Measurements from ENCODE around the gene TAS2R5.
A peak's percentile ranks its signal among the peaks of the same experiment; 100 is the strongest.
"Not testable (repeated sequence)": the region's sequence is repeated elsewhere in the genome, so short reads cannot be mapped to it uniquely, and the experiment has no call there.

Gene TAS2R5

GRCh38 chr7:141789917-141790316, at the start of gene TAS2R5:
Gene TAS2R5 (plus strand): TSS chr7:141790217. CDS start chr7:141790362, 145 bp downstream.
- no peak for DNase-seq

GRCh38 chr7:141742229-141742628, 47.8 kb upstream of the TAS2R5 start:
- no peak for DNase-seq

- no peak for DNase-seq
Measured at GRCh38 chr7:141744131-141744530, 45.9 kb upstream of the TAS2R5 start.

GRCh38 chr7:141748396-141748795, 41.6 kb upstream of the TAS2R5 start:
- no peak for DNase-seq

GRCh38 chr7:141751904-141752303, 38.1 kb upstream of the TAS2R5 start:
- not testable (repeated sequence) for DNase-seq

GRCh38 chr7:141752634-141753033, 37.4 kb upstream of the TAS2R5 start:
- DNase-seq = peak; percentile 10

GRCh38 chr7:141754939-141755338, 35.1 kb upstream of the TAS2R5 start:
- peak; percentile 56 for DNase-seq

GRCh38 chr7:141763797-141764196, 26.2 kb upstream of the TAS2R5 start, which contains the start of gene TAS2R3:
Gene TAS2R3 (plus strand): TSS chr7:141764097. CDS start chr7:141764159, 62 bp downstream.
- no peak for DNase-seq

GRCh38 chr7:141770083-141770583, 19.9 kb upstream of the TAS2R5 start:
- not testable (repeated sequence) for DNase-seq

GRCh38 chr7:141776374-141776773, 13.6 kb upstream of the TAS2R5 start, which contains the start of gene TAS2R4:
Gene TAS2R4 (plus strand): TSS chr7:141776674. CDS start chr7:141778489, 1,815 bp downstream.
- DNase-seq = no peak

- peak; percentile 65 for DNase-seq
Measured at GRCh38 chr7:141785706-141786552, 4.1 kb upstream of the TAS2R5 start.

GRCh38 chr7:141788296-141788695, 1.7 kb upstream of the TAS2R5 start:
- no peak for DNase-seq

GRCh38 chr7:141792526-141792925, 2.5 kb downstream of the TAS2R5 start:
- no peak for DNase-seq

- no peak for DNase-seq
Measured at GRCh38 chr7:141820067-141820466, 30.1 kb downstream of the TAS2R5 start.

GRCh38 chr7:141822432-141822831, 32.4 kb downstream of the TAS2R5 start:
- DNase-seq = not testable (repeated sequence)

GRCh38 chr7:141837683-141838082, 47.7 kb downstream of the TAS2R5 start:
- no peak for DNase-seq

- no peak for DNase-seq
Measured at GRCh38 chr7:141838581-141838980, 48.6 kb downstream of the TAS2R5 start.

GRCh38 chr7:141839256-141839655, 49.2 kb downstream of the TAS2R5 start:
- no peak for DNase-seq

GRCh38 chr7:141840708-141841107, 50.7 kb downstream of the TAS2R5 start:
- DNase-seq = no peak

All from suppressor macrophage treated with lipopolysaccharide for 4 hours (primary cell).